ACC112 (cell line): ENCODE results near the gene ERI2.

Experiments used
- H2AFZ ChIP-seq: fragments of 200-600 bp; sonication (generic); one replicate; pipeline ENCODE4 v1.6.0; 2017; ENCODE audit warnings: antibody characterized with exemption, low read length; ENCODE audit not compliant: unreplicated experiment
- H3K27ac ChIP-seq: fragments of 200-600 bp; sonication (generic); 2 replicates; pipeline ENCODE4 v1.5.1; 2014; ENCODE audit warnings: low read depth, mild to moderate bottlenecking, antibody characterized with exemption, low read length, moderate library complexity
- H3K27me3 ChIP-seq: fragments of 200-600 bp; sonication (generic); 2 replicates; pipeline ENCODE4 v1.6.1; 2014; ENCODE audit warnings: mild to moderate bottlenecking, antibody characterized with exemption, low read length, moderate library complexity, mixed read lengths; ENCODE audit not compliant: insufficient read depth
- H3K36me3 ChIP-seq: fragments of 200-600 bp; sonication (generic); 2 replicates; pipeline ENCODE4 v1.6.1; 2016; ENCODE audit warnings: mild to moderate bottlenecking, antibody characterized with exemption, low read length, moderate library complexity, mixed read lengths; ENCODE audit not compliant: insufficient read depth
- H3K4me1 ChIP-seq: fragments of 200-600 bp; sonication (generic); one replicate; pipeline ENCODE4 v1.6.1; 2016; ENCODE audit warnings: low read length, mixed read lengths; ENCODE audit not compliant: insufficient read depth, unreplicated experiment, control insufficient read depth
- H3K4me3 ChIP-seq: fragments of 200-600 bp; sonication (generic); 2 replicates; pipeline ENCODE4 v1.5.1; 2014; ENCODE audit warnings: mild to moderate bottlenecking, low read depth, low read length
- H3K79me2 ChIP-seq: fragments of 200-600 bp; sonication (generic); one replicate; pipeline ENCODE4 v1.6.0; 2016; ENCODE audit warnings: low read length; ENCODE audit not compliant: control insufficient read depth, unreplicated experiment, insufficient read depth

ERI2 gene, protein sequence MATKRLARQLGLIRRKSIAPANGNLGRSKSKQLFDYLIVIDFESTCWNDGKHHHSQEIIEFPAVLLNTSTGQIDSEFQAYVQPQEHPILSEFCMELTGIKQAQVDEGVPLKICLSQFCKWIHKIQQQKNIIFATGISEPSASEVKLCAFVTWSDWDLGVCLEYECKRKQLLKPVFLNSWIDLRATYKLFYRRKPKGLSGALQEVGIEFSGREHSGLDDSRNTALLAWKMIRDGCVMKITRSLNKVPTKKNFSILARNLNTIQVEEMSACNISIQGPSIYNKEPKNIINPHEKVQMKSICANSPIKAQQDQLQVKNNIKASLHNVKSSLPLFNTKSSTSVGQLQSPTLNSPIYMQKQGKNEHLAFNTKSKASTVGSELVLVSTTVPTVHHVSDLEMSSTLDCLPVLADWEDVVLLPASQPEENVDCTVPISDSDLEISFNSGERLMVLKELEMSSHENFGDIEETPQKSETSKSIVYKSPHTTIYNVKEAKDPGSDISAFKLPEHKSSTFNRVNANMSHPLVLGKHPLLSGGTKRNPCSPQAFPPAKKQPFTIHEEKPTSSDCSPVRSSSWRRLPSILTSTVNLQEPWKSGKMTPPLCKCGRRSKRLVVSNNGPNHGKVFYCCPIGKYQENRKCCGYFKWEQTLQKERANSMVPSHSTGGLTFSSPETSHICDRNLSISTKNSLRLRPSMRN

DNA sequence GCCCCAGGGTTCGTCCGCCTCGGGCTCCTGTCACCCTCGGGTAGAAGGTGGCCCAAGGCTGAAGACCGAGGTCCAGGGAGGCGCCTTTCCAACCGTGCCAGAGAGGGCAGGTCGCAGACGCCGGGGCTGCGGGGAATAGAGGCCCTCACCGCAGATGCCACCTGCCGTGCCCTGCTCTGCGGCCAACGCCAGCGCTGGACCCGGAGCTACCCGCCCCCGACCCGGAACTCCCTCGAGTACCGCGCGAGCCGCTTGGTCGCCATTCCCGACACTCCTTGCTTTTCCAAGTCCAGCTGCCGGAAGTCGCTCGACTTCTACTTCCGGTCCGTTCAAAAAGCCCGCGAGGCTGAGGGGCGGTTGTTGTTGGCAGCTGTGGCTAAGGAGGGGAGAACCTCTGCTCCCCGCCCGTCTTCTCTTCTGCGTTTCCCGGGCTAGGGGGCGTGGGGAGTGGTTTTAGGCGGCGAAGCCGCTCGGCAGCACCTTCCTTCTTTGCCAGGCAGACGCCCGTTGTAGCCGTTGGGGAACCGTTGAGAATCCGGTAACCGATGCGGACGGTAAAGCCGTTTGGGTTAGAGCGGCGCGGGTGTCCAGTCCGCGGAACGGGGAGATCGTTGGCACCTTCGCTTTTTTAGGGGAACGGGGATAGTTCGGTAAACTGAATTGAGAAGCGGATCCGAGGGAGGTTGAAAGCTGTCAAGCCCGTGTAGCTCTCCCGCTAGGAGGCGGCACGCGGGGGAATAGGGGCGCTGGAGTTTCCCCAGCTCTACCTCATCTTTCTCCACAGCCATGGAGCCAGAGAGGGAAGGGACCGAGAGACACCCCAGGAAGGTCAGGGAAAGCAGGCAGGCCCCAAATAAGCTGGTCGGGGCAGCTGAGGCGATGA lies at the start of gene ERI2, which contains the start of gene REXO5:
ERI2 (minus strand) TSS at position 305 of the 883 bp plus-strand sequence; CDS start at position 263, 42 bp downstream.
REXO5 (plus strand) TSS at position 360 of the 883 bp plus-strand sequence; CDS start at position 787, 427 bp downstream.
- Histone ChIP-seq H3K4me3 (peak within 1 kb of the TSS; percentile 86), H3K36me3 (0 out of 2 replicates have a peak, but pooled peaks cover under 1% of the 10 kb centered on the region), H3K4me1 (peaks cover 16% of the 10 kb centered on the region)

DNA sequence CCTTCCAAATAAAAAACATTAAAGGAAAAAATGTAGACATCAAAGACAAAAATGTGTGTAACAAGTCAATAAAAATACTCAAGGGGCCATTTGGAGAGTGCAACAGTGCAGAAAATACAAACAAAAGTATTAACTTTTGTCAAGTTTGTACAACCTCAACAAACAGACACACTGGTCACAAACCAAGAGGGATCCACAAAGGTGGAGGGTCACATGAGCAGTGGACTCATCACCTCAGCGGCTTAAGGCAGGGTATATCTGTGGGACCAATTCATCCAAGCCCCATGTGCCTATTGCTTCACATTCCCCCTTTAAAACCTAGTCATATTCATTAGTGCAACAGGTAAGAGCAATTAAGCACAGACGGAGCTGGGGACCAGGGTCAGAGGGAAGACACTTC lies 48.7 kb upstream of the ERI2 start:
- Histone ChIP-seq H3K27ac (no peak overlapping the region), H3K4me1 (peaks cover 60% of the 10 kb centered on the region), H3K36me3 (peaks cover 36% of the 10 kb centered on the region), H3K79me2 (no peaks in the 10 kb centered on the region), H3K4me3 (no peak overlapping the region), H2AFZ (no peak overlapping the region), H3K27me3 (no peaks in the 10 kb centered on the region)

More for the DNA sequence above, at the start of gene ERI2, which contains the start of gene REXO5:
- H3K27ac ChIP-seq, result peak within 1 kb of the TSS; percentile 77
- peaks cover 11% of the 10 kb centered on the region for H3K79me2 ChIP-seq
- peak within 1 kb of the TSS; percentile 97 for H2AFZ ChIP-seq
- no peaks in the 10 kb centered on the region for H3K27me3 ChIP-seq

DNA sequence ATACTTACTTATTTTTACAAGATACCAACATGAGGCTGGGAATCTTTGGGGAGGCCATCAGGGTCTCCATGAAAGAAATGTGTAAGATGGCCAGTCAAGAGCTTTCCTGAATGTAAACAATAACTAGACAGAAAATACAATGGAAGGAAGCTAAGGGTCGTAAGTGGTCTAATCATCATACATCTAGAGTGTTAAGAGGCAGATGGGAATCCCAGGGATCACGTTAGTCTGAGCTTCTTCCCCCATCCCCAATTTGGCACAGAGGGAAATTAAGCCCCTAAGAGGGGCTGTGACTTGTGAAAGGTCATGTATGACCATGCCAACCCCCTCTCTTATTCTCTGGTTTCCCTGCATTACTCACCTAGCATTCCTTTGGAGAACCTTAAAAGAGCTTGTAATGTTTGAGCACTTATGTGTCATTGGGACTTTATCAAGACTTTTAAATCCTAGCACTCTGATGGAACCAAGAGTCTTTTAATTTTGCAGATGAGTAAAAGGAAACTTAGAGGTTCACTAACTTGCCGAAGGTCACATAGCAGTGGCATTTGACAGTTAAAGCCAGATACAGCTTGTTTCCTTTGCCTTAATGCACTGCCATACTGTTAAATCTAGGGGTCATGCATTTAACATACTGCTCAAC lies 47.8 kb upstream of the ERI2 start:
- H3K27ac ChIP-seq, result peak overlapping the region; percentile 89
- H3K27me3 ChIP-seq, result no peaks in the 10 kb centered on the region
- H3K4me3 ChIP-seq, result no peak overlapping the region
- peaks cover 31% of the 10 kb centered on the region for H3K36me3 ChIP-seq
- H2AFZ ChIP-seq, result no peak overlapping the region
- H3K79me2 ChIP-seq, result no peaks in the 10 kb centered on the region
- H3K4me1 ChIP-seq, result peaks cover 68% of the 10 kb centered on the region

DNA sequence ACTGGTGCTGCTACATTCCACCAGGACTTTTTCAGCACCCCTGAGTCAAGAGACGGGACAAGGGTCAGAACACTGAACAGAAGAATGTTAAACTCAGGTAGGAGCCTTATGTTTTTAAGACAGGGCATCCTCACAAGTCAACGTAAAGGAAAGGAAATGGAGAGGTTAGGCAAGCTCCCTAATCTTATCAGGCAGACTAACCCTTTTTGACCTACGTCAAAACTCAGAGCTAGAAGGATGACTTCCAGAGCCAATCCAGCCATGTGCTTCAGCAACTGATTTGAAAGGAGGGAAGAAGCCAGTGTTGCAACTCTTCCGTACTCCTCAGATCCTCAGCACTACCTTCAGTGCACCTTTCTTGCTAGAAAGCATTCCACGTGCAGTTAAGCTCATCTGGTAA lies 46.9 kb upstream of the ERI2 start:
- Histone ChIP-seq H3K27ac (peak overlapping the region; percentile 89), H3K4me1 (peaks cover 68% of the 10 kb centered on the region), H3K4me3 (no peak overlapping the region), H2AFZ (no peak overlapping the region), H3K36me3 (peaks cover 31% of the 10 kb centered on the region), H3K27me3 (no peaks in the 10 kb centered on the region), H3K79me2 (no peaks in the 10 kb centered on the region)

DNA sequence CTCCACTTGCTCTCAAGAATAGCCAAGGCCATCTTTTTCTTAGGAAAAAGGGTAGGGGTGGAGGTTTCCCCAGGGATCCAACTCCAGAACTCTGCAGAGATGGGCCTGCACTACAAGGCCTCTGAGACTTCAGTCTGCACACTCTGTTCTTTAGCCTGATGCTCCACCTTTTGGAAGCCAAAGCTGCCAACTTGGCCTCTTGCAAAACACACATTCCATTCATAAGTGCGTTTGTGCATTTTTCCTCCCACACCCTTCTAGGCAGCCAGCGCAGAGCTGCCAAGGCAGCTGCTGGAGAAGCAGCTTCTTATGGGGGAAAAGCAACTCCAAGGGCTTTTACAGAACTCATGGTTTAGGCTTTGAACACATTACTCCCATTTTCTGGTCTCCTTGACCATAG lies 45.3 kb upstream of the ERI2 start:
- no peaks in the 10 kb centered on the region for H3K79me2 ChIP-seq
- no peak overlapping the region for H2AFZ ChIP-seq
- H3K4me1 ChIP-seq, result peaks cover 68% of the 10 kb centered on the region
- H3K27ac ChIP-seq, result peak overlapping the region; percentile 89
- no peaks in the 10 kb centered on the region for H3K27me3 ChIP-seq
- H3K4me3 ChIP-seq, result peak overlapping the region; percentile 7; the same call in 1 of the 2 replicates
- peaks cover 25% of the 10 kb centered on the region for H3K36me3 ChIP-seq

DNA sequence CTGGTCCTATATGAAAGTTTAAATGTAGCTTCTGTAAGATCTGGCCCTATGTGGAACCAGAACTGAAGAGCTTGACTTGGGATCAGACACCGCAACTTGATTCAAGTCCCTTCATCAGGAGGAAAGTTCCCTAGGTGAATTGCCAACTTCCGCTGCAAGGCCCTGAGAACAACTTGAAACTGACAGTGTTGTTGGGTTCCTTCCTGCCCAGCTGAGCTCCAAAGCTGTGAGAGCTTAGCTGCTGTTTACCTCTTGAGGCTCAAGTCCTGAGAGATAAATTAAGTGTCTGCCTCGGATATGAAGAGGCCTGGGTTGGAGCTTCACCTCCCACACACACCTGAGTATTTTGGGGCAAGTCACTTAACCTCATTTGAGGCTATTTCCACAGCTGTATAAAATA lies 44.7 kb upstream of the ERI2 start:
- peak overlapping the region; percentile 89 for H3K27ac ChIP-seq
- H3K4me1 ChIP-seq, result peaks cover 68% of the 10 kb centered on the region
- H3K36me3 ChIP-seq, result peaks cover 21% of the 10 kb centered on the region
- H3K27me3 ChIP-seq, result no peaks in the 10 kb centered on the region
- no peak overlapping the region for H3K4me3 ChIP-seq
- H2AFZ ChIP-seq, result no peak overlapping the region
- no peaks in the 10 kb centered on the region for H3K79me2 ChIP-seq

DNA sequence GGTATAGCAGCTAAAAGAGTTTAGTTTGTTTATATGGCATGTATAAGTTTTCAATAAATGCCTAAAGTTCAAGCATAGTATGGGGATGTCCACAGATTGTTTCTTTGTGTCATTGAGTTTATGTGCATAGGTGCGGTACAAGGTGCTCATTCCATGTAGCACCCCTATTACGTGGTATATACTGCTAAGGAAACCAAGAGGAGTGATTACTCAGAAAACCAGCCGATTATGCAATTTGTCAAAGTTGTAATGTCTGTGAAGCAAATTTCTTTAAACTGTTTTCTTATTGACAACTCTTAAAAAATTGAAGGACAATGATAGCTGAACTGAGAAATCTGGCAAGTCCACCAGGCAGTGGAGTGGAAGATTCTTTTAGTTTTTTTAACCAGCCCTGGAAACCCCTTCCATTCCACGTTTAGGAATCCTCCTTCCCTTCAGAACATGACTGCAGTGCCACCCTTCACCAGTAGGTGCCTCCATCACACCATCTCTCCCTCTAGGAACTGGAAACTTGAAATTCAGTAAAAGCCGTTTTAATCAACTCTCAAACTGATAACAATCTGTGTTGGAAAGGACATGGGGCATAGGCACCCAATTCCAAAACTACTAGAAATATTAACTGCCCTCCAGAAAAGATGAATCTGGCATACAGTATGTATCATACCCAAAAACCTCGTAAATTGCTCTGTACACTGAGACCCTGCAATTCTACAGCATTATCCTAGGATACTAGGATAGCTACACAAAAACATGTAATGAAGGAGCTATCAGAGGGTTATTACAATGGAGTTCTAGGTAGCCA lies 43.5 kb upstream of the ERI2 start:
- no peak overlapping the region for H2AFZ ChIP-seq
- H3K27me3 ChIP-seq, result no peaks in the 10 kb centered on the region
- peaks cover 56% of the 10 kb centered on the region for H3K4me1 ChIP-seq
- no peak overlapping the region for H3K4me3 ChIP-seq
- H3K27ac ChIP-seq, result peak overlapping the region; percentile 89
- no peaks in the 10 kb centered on the region for H3K79me2 ChIP-seq
- H3K36me3 ChIP-seq, result peaks cover 10% of the 10 kb centered on the region

DNA sequence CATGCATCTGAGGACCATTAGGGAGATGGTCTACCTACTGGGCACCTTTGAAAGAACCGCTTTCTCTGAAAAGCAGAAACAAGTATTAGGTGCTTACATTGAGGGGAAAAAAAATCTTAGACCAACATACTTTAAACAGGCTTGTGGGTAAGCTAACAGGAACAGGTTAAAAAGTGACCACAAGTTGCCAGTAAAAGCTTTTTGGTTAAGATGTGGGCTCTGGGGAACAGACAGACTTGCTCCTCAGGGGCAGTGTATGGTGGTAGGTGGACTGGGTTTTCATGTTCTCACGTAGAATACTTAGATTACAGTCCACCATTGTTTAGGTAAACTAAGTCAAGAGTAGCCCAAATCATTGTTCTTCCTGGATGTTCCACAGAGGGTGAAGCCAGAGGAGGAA lies 41.3 kb upstream of the ERI2 start:
- Histone ChIP-seq H3K79me2 (no peaks in the 10 kb centered on the region), H3K36me3 (no peaks in the 10 kb centered on the region), H2AFZ (no peak overlapping the region), H3K4me3 (no peak overlapping the region), H3K27me3 (no peaks in the 10 kb centered on the region), H3K4me1 (peaks cover 33% of the 10 kb centered on the region), H3K27ac (no peak overlapping the region)

DNA sequence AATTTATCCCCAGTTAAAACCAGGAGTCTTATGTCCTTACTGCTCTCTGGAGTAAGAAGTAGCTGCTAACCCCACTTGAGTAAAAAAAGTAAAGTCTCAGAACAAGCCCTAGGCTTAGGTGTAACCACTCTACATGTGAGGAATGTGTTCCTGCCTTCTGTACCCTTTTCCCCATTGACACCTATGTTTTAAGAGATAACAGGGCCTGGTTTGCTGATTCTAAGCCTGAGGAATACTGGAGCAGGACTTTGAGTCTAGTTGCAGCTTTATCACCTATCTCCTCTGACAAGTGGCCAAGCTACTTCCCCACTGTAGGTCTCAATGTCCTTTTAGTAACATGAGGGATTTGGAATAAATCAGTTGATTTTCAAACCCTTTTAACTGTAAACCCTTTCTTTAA lies 40.3 kb upstream of the ERI2 start:
- Histone ChIP-seq H2AFZ (no peak overlapping the region), H3K4me3 (no peak overlapping the region), H3K4me1 (peaks cover 23% of the 10 kb centered on the region), H3K79me2 (no peaks in the 10 kb centered on the region), H3K27ac (no peak overlapping the region), H3K27me3 (no peaks in the 10 kb centered on the region), H3K36me3 (no peaks in the 10 kb centered on the region)
